ENCODE results near the gene MBD1. TPM values are rescaled to one million over a fixed set of nuclear protein-coding genes. Genes with fewer than 3 reads are reported as not detected.
"Not testable (repeated sequence)": the region's sequence is repeated elsewhere in the genome, so short reads cannot be mapped to it uniquely, and the experiment has no call there.

The MBD1 gene
- polyA plus RNA-seq, result 42.6 TPM

- H3K36me3 Mint-ChIP-seq, result peaks cover 17% of the 10 kb centered on the region
- H3K9me3 Mint-ChIP-seq, result no peaks in the 10 kb centered on the region
- H3K4me1 Mint-ChIP-seq, result peaks cover 21 to 30% (median 24%) of the 10 kb centered on the region in 3 donors
- H3K27me3 Mint-ChIP-seq, result no peaks in the 10 kb centered on the region
- H3K4me3 Mint-ChIP-seq, result peak within 1 kb of the TSS; percentile 93 to 98 (median 96)
- H3K27ac Mint-ChIP-seq, result peak within 1 kb of the TSS; percentile 92 to 96 (median 95)
Observed at GRCh38 chr18:50281295-50281971, at the start of gene MBD1. Gene MBD1, minus strand, starts transcription at chr18:50281523. Its CDS starts 1,531 bp downstream, at chr18:50279992.

GRCh38 chr18:50330176-50330575, 48.9 kb upstream of the MBD1 start:
- Mint-ChIP-seq H3K27ac (no peak overlapping the region), H3K36me3 (peaks cover 3% of the 10 kb centered on the region), H3K9me3 (no peaks in the 10 kb centered on the region), H3K4me1 (peaks cover 34 to 35% (median 34%) of the 10 kb centered on the region in 3 donors), H3K4me3 (no peak overlapping the region), H3K27me3 (peaks cover 10% of the 10 kb centered on the region)

GRCh38 chr18:50327983-50328382, 46.7 kb upstream of the MBD1 start:
- Mint-ChIP-seq H3K4me3 (no peak overlapping the region), H3K27me3 (peaks cover 10% of the 10 kb centered on the region), H3K9me3 (peaks cover 0 to 3% (median 0%) of the 10 kb centered on the region in 3 donors), H3K27ac (no peak overlapping the region), H3K36me3 (peaks cover 3% of the 10 kb centered on the region), H3K4me1 (peaks cover 13 to 18% (median 14%) of the 10 kb centered on the region in 3 donors)

GRCh38 chr18:50320719-50321118, 39.4 kb upstream of the MBD1 start:
- Mint-ChIP-seq H3K4me1 (peaks cover 22 to 37% (median 23%) of the 10 kb centered on the region in 3 donors), H3K4me3 (peak overlapping the region in 3 of 4 donors; percentile 4 to 91 (median 54)), H3K36me3 (no peaks in the 10 kb centered on the region), H3K27me3 (peaks cover 1% of the 10 kb centered on the region), H3K9me3 (peaks cover 0 to 4% (median 0%) of the 10 kb centered on the region in 3 donors), H3K27ac (peak overlapping the region in 1 of 3 donors; percentile 3)

- Mint-ChIP-seq H3K27me3 (peaks cover 3% of the 10 kb centered on the region), H3K9me3 (peaks cover 0 to 5% (median 0%) of the 10 kb centered on the region in 3 donors), H3K4me3 (peak overlapping the region in 2 of 4 donors; percentile 71 to 82), H3K4me1 (peaks cover 36 to 52% (median 39%) of the 10 kb centered on the region in 3 donors), H3K27ac (peak overlapping the region in 1 of 3 donors; percentile 41), H3K36me3 (no peaks in the 10 kb centered on the region)
Observed at GRCh38 chr18:50315100-50315871, 34.0 kb upstream of the MBD1 start.

GRCh38 chr18:50313873-50314460, 32.6 kb upstream of the MBD1 start:
- Mint-ChIP-seq H3K36me3 (no peaks in the 10 kb centered on the region), H3K4me1 (peaks cover 31 to 50% (median 33%) of the 10 kb centered on the region in 3 donors), H3K9me3 (peaks cover 0 to 5% (median 0%) of the 10 kb centered on the region in 3 donors), H3K27ac (no peak overlapping the region), H3K27me3 (peaks cover 2% of the 10 kb centered on the region), H3K4me3 (peak overlapping the region in 1 of 4 donors; percentile 69)

GRCh38 chr18:50313031-50313607, 31.8 kb upstream of the MBD1 start:
- Mint-ChIP-seq H3K27ac (peak overlapping the region in 2 of 3 donors; percentile 6 to 32), H3K36me3 (no peaks in the 10 kb centered on the region), H3K9me3 (peaks cover 0 to 5% (median 0%) of the 10 kb centered on the region in 3 donors), H3K27me3 (peaks cover 2% of the 10 kb centered on the region), H3K4me1 (peaks cover 34 to 57% (median 35%) of the 10 kb centered on the region in 3 donors), H3K4me3 (peak overlapping the region in 3 of 4 donors; percentile 32 to 34 (median 33))

GRCh38 chr18:50312296-50313030, 31.1 kb upstream of the MBD1 start:
- peak overlapping the region; percentile 22 to 88 (median 59) for H3K4me3 Mint-ChIP-seq

GRCh38 chr18:50311650-50312049, 30.3 kb upstream of the MBD1 start:
- peaks cover 0 to 5% (median 0%) of the 10 kb centered on the region in 3 donors for H3K9me3 Mint-ChIP-seq
- no peak overlapping the region for H3K27ac Mint-ChIP-seq
- H3K27me3 Mint-ChIP-seq, result peaks cover 4% of the 10 kb centered on the region
- H3K36me3 Mint-ChIP-seq, result no peaks in the 10 kb centered on the region
- H3K4me1 Mint-ChIP-seq, result peaks cover 42 to 64% (median 43%) of the 10 kb centered on the region in 3 donors
- peak overlapping the region in 2 of 4 donors; percentile 19 to 63 for H3K4me3 Mint-ChIP-seq

More at GRCh38 chr18:50312296-50313030, 31.1 kb upstream of the MBD1 start:
- peaks cover 38 to 62% (median 39%) of the 10 kb centered on the region in 3 donors for H3K4me1 Mint-ChIP-seq
- H3K27me3 Mint-ChIP-seq, result peaks cover 4% of the 10 kb centered on the region
- peaks cover 0 to 5% (median 0%) of the 10 kb centered on the region in 3 donors for H3K9me3 Mint-ChIP-seq
- no peaks in the 10 kb centered on the region for H3K36me3 Mint-ChIP-seq
- peak overlapping the region; percentile 6 to 78 (median 32) for H3K27ac Mint-ChIP-seq

- H3K27me3 Mint-ChIP-seq, result peaks cover 7% of the 10 kb centered on the region
- peaks cover 37 to 55% (median 38%) of the 10 kb centered on the region in 3 donors for H3K4me1 Mint-ChIP-seq
- no peak overlapping the region for H3K27ac Mint-ChIP-seq
- no peaks in the 10 kb centered on the region for H3K36me3 Mint-ChIP-seq
- H3K4me3 Mint-ChIP-seq, result peak overlapping the region in 1 of 4 donors; percentile 42
- H3K9me3 Mint-ChIP-seq, result peaks cover 3 to 9% (median 3%) of the 10 kb centered on the region in 3 donors
Observed at GRCh38 chr18:50310080-50310479, 28.8 kb upstream of the MBD1 start.

GRCh38 chr18:50308851-50309250, 27.5 kb upstream of the MBD1 start:
- peaks cover 28 to 45% (median 35%) of the 10 kb centered on the region in 3 donors for H3K4me1 Mint-ChIP-seq
- H3K36me3 Mint-ChIP-seq, H3K27me3 Mint-ChIP-seq: not testable (repeated sequence)
- H3K4me3 Mint-ChIP-seq, result peak overlapping the region; percentile 74 to 97 (median 95)
- H3K27ac Mint-ChIP-seq, result peak overlapping the region in 2 of 3 donors; percentile 2 to 9
- peaks cover 3 to 10% (median 4%) of the 10 kb centered on the region in 3 donors for H3K9me3 Mint-ChIP-seq

- Mint-ChIP-seq H3K27ac (peak overlapping the region; percentile 30 to 94 (median 31)), H3K36me3 (no peaks in the 10 kb centered on the region), H3K9me3 (peaks cover 3 to 5% (median 4%) of the 10 kb centered on the region in 3 donors), H3K27me3 (peaks cover 8% of the 10 kb centered on the region), H3K4me3 (peak overlapping the region; percentile 74 to 97 (median 95)), H3K4me1 (peaks cover 23 to 38% (median 31%) of the 10 kb centered on the region in 3 donors)
Observed at GRCh38 chr18:50307738-50308470, 26.6 kb upstream of the MBD1 start.

- H3K36me3 Mint-ChIP-seq, result no peaks in the 10 kb centered on the region
- H3K4me1 Mint-ChIP-seq, result peaks cover 20 to 34% (median 26%) of the 10 kb centered on the region in 3 donors
- peaks cover 3 to 5% (median 4%) of the 10 kb centered on the region in 3 donors for H3K9me3 Mint-ChIP-seq
- peak overlapping the region; percentile 30 to 94 (median 31) for H3K27ac Mint-ChIP-seq
- peak overlapping the region; percentile 74 to 97 (median 95) for H3K4me3 Mint-ChIP-seq
- H3K27me3 Mint-ChIP-seq, result peaks cover 6% of the 10 kb centered on the region
Observed at GRCh38 chr18:50307400-50307737, 26.0 kb upstream of the MBD1 start.
